Fibroblast of lung (primary cell): ENCODE results near the gene PDE1A. TPM values are rescaled to one million over a fixed set of nuclear protein-coding genes. Genes with fewer than 3 reads are reported as not detected.

ENCODE experiments used
- DNase-seq, 2 donors: peaks; one replicate each; pipeline versions ENCODE4 v3.0.0 to v3.0.0-alpha.2; 2010; ENCODE audit warnings: low read depth in 2 of 2
- H2AFZ ChIP-seq: 2 replicates; pipeline ENCODE4 v1.5.1; 2012; ENCODE audit warnings: low read length, control low read depth, inconsistent platforms
- H3K27ac ChIP-seq: 2 replicates; pipeline ENCODE4 v1.5.1; 2011; ENCODE audit warnings: low read length, control low read depth; ENCODE audit not compliant: insufficient read depth
- H3K27me3 ChIP-seq: 2 replicates; pipeline ENCODE4 v1.5.1; 2011; ENCODE audit warnings: mild to moderate bottlenecking, low read length; ENCODE audit not compliant: control insufficient read depth, insufficient read depth
- H3K36me3 ChIP-seq: 2 replicates; pipeline ENCODE4 v1.5.1; 2011; ENCODE audit warnings: low read length; ENCODE audit not compliant: control insufficient read depth, insufficient read depth
- H3K4me1 ChIP-seq: 2 replicates; pipeline ENCODE4 v1.5.1; 2011; ENCODE audit warnings: low read length; ENCODE audit not compliant: control insufficient read depth, insufficient read depth; ENCODE audit errors: extremely low read depth
- H3K4me2 ChIP-seq: 2 replicates; pipeline ENCODE4 v1.5.1; 2011; ENCODE audit warnings: low read length, control low read depth; ENCODE audit not compliant: insufficient read depth; ENCODE audit errors: extremely low read depth
- H3K4me3 ChIP-seq, 4 experiments: fragments of 200-600 bp in 1 of 4; sonication (generic) in 1 of 4; replicated peaks in 1 of 4; 2 replicates each; pipeline ENCODE4 v1.5.1; 2011 to 2016; ENCODE audit warnings: low read length in 4 of 4, low read depth in 3 of 4, mild to moderate bottlenecking in 3 of 4, control low read depth in 2 of 4, inconsistent platforms in 1 of 4, mixed read lengths in 1 of 4; ENCODE audit not compliant: insufficient read depth in 1 of 4; ENCODE audit errors: control extremely low read depth in 1 of 4
- H3K79me2 ChIP-seq: 2 replicates; pipeline ENCODE4 v1.5.1; 2012; ENCODE audit warnings: mild to moderate bottlenecking, low read length, inconsistent platforms; ENCODE audit not compliant: control insufficient read depth, insufficient read depth
- H3K9ac ChIP-seq: 2 replicates; pipeline ENCODE4 v1.5.1; 2011; ENCODE audit warnings: mild to moderate bottlenecking, low read length, control low read depth; ENCODE audit not compliant: insufficient read depth
- H3K9me3 ChIP-seq: 2 replicates; pipeline ENCODE4 v1.5.1; 2012; ENCODE audit warnings: low read depth, low read length; ENCODE audit not compliant: control insufficient read depth, insufficient read depth
- H4K20me1 ChIP-seq: 2 replicates; pipeline ENCODE4 v1.5.1; 2011; ENCODE audit warnings: low read length; ENCODE audit not compliant: control insufficient read depth, insufficient read depth; ENCODE audit errors: extremely low read depth
- EZH2 ChIP-seq: IDR thresholded peaks from 2 replicates; pipeline ENCODE4 v1.5.1; 2012; ENCODE audit warnings: low read length, control low read depth, mild to moderate bottlenecking; ENCODE audit errors: missing control alignments
- polyA plus RNA-seq, 2 donors: library from polyadenylated mRNA; depleted of rRNA in 1 of 2; stranded (reverse) in 1 of 2; unstranded in 1 of 2; fragments of >200 nt; gene quantifications; 2 replicates each; pipeline ENCODE4 v1.2.1, GENCODE V29; 2011 to 2012; ENCODE audit warnings: missing spikeins in 1 of 2
- total RNA-seq: library from RNA; depleted of rRNA; stranded (reverse); fragments of >200 nt; gene quantifications from 2 replicates; pipeline ENCODE4 v1.2.1, GENCODE V29; 2014
- TF ChIP-seq, protein P1 (sequence below), 2 donors: IDR thresholded peaks in 1 of 2; conservative IDR thresholded peaks in 1 of 2; 1 replicate in 1 of 2; 2 replicates in 1 of 2; pipeline ENCODE4 v1.5.1; 2011 to 2012; ENCODE audit warnings: low read length in 2 of 2, control low read depth in 1 of 2, inconsistent platforms in 1 of 2, low read depth in 1 of 2, mild to moderate bottlenecking in 1 of 2

The PDE1A gene
- total and polyA plus RNA-seq, 2 donors (not counting 1 experiment from before 2014, with no cell fraction given) = 4.0 to 7.1 TPM

DNA sequence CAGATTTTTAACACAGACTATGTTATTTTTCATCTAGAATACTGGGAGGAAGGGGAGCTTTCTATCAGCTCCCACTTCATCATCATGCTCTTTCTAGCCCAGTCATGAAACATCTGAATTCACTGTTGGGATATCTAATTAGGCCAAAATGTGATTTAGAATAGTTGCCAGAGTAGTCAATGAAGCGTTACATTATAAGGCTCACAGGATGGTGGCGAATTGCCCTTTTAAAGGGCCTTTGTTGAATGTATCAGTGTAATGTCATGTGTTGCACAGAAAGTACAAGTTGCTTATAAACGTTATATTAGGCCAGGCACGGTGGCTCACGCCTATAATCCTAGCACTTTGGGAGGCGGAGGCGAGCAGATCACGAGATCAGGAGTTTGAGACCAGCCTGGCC is 45.6 kb downstream of the PDE1A start:
- H3K4me1 ChIP-seq = no peaks in the 10 kb centered on the region
- no peaks in the 10 kb centered on the region for H4K20me1 ChIP-seq
- H3K27me3 ChIP-seq = no peaks in the 10 kb centered on the region
- DNase-seq = no peak
- no peak overlapping the region for H3K4me3 ChIP-seq
- H3K79me2 ChIP-seq = no peaks in the 10 kb centered on the region
- H3K4me2 ChIP-seq = no peak overlapping the region
- H3K36me3 ChIP-seq = no peaks in the 10 kb centered on the region
- TF ChIP-seq EZH2 = no peak
- TF ChIP-seq, protein P1, sequence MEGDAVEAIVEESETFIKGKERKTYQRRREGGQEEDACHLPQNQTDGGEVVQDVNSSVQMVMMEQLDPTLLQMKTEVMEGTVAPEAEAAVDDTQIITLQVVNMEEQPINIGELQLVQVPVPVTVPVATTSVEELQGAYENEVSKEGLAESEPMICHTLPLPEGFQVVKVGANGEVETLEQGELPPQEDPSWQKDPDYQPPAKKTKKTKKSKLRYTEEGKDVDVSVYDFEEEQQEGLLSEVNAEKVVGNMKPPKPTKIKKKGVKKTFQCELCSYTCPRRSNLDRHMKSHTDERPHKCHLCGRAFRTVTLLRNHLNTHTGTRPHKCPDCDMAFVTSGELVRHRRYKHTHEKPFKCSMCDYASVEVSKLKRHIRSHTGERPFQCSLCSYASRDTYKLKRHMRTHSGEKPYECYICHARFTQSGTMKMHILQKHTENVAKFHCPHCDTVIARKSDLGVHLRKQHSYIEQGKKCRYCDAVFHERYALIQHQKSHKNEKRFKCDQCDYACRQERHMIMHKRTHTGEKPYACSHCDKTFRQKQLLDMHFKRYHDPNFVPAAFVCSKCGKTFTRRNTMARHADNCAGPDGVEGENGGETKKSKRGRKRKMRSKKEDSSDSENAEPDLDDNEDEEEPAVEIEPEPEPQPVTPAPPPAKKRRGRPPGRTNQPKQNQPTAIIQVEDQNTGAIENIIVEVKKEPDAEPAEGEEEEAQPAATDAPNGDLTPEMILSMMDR (conservative IDR thresholded peaks at IDR 0.05 in 1 of 2, IDR thresholded peaks at IDR 0.05 in 1 of 2; ENCODE audit: low read depth in 1 of 2, low read length in 2 of 2) = no peak
- no peaks in the 10 kb centered on the region for H3K9me3 ChIP-seq
- no peak overlapping the region for H3K27ac ChIP-seq
- H3K9ac ChIP-seq = no peak overlapping the region
- H2AFZ ChIP-seq = no peak overlapping the region

DNA sequence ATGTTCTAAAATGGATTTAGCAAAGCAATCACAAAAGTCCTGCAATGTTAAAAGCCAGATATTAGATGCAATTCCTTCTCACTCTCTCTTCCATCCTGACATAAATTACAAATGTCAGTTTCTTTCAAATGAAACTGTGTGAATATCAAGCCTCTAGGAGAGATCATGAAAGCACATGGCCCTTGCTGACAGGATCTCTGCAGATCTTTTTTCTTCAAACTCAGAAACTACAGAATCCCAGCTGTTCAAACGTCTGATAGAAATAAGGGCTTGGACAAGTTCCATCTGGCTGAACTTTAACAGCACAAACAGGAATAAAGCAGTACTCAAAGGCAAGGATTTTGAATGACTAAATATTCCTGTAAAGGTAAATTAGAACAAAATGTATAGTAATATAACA is 47.6 kb downstream of the PDE1A start:
- no peak overlapping the region for H3K4me2 ChIP-seq
- no peak overlapping the region for H3K9ac ChIP-seq
- DNase-seq = peak; percentile 56 to 84
- H2AFZ ChIP-seq = no peak overlapping the region
- H3K79me2 ChIP-seq = no peaks in the 10 kb centered on the region
- no peaks in the 10 kb centered on the region for H3K4me1 ChIP-seq
- H3K9me3 ChIP-seq = no peaks in the 10 kb centered on the region
- H3K27me3 ChIP-seq = no peaks in the 10 kb centered on the region
- H3K4me3 ChIP-seq = no peak overlapping the region
- H3K36me3 ChIP-seq = no peaks in the 10 kb centered on the region
- no peaks in the 10 kb centered on the region for H4K20me1 ChIP-seq
- TF ChIP-seq EZH2 = no peak
- TF ChIP-seq, protein P1 (conservative IDR thresholded peaks at IDR 0.05 in 1 of 2, IDR thresholded peaks at IDR 0.05 in 1 of 2; ENCODE audit: low read depth in 1 of 2, low read length in 2 of 2) = no peak
- H3K27ac ChIP-seq = no peak overlapping the region

DNA sequence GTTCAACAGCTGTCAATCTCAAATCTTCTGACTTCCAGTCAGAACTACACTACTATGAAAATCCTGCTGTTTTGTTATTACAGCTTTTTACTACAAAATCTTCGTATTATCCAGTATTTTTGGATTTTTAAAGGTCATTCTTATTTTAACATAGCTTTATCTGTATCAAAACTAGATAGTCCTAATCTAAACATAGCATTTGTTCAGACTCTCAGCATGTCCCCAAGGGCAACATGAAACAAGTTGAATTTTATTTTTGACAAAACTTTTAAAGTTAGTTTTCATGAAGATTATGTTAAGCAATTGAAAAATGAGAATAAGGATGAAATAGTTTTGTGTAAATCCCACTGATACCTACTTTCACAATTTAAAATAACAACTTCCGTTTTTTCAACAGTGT is 48.1 kb downstream of the PDE1A start:
- Histone ChIP-seq H3K79me2 (no peaks in the 10 kb centered on the region), H4K20me1 (no peaks in the 10 kb centered on the region), H3K9me3 (no peaks in the 10 kb centered on the region), H3K36me3 (no peaks in the 10 kb centered on the region), H3K27me3 (no peaks in the 10 kb centered on the region), H3K4me3 (no peak overlapping the region), H3K4me1 (no peaks in the 10 kb centered on the region), H3K27ac (no peak overlapping the region), H3K9ac (no peak overlapping the region), H2AFZ (no peak overlapping the region), H3K4me2 (no peak overlapping the region)
- no peak for DNase-seq
- TF ChIP-seq EZH2 = no peak
- TF ChIP-seq, protein P1 (conservative IDR thresholded peaks at IDR 0.05 in 1 of 2, IDR thresholded peaks at IDR 0.05 in 1 of 2; ENCODE audit: low read depth in 1 of 2, low read length in 2 of 2) = no peak
